Peyer's patch (tissue), 4 donors: ENCODE measurements around the gene GALNS.

Source experiments
- CTCF ChIP-seq, 6 experiments: fragments of 450-650 bp in 4 of 6; fragments of 200-600 bp in 2 of 6; sonication (generic) in 1 of 6; IDR thresholded peaks; one replicate each; pipeline ENCODE4 v1.5.1; 2017 to 2019; ENCODE audit warnings: antibody characterized with exemption in 6 of 6, mild to moderate bottlenecking in 3 of 6, moderate library complexity in 1 of 6
- POLR2A ChIP-seq, 2 donors: fragments of 450-650 bp; IDR thresholded peaks; one replicate each; pipeline ENCODE4 v1.5.1; 2017; ENCODE audit warnings: antibody characterized with exemption in 2 of 2, mild to moderate bottlenecking in 2 of 2, moderate library complexity in 2 of 2

GRCh38 chr16:88804552-88805339 is 52.0 kb downstream of the GALNS start:
- TF ChIP-seq CTCF (IDR thresholded peaks at IDR 0.05) (no peak), POLR2A (IDR thresholded peaks at IDR 0.05) (no peak)
